HFFc6 (cell line): ENCODE data around the gene TBX19. TPM values are rescaled to one million over a fixed set of nuclear protein-coding genes. Genes with fewer than 3 reads are reported as not detected.

ENCODE experiments used
- DNase-seq: peaks from one replicate; pipeline ENCODE4 v3.0.0-alpha.2; 2018
- H3K27ac Mint-ChIP-seq: 2 replicates; pipeline ENCODE4 v1.8.0; 2020; ENCODE audit warnings: mild to moderate bottlenecking, mixed read lengths
- H3K27me3 Mint-ChIP-seq: 2 replicates; pipeline ENCODE4 v1.8.0; 2021; ENCODE audit warnings: mild to moderate bottlenecking, moderate library complexity, mixed read lengths; ENCODE audit not compliant: insufficient read depth
- H3K36me3 Mint-ChIP-seq: 2 replicates; pipeline ENCODE4 v1.8.0; 2021; ENCODE audit warnings: low read depth, mixed read lengths
- H3K4me1 Mint-ChIP-seq: 2 replicates; pipeline ENCODE4 v1.8.0; 2020; ENCODE audit warnings: low read depth, mixed read lengths
- H3K4me3 Mint-ChIP-seq: 2 replicates; pipeline ENCODE4 v1.8.0; 2020; ENCODE audit warnings: mild to moderate bottlenecking, moderate library complexity, mixed read lengths
- H3K9me3 Mint-ChIP-seq: 2 replicates; pipeline ENCODE4 v1.8.0; 2020; ENCODE audit warnings: mild to moderate bottlenecking, mixed read lengths
- total RNA-seq, 6 experiments: library from RNA; stranded (reverse); fragmentation: NEBNext Ultra II Directional; extraction: Animal tissue kit (Norgen Biotek cat#: 25700); gene quantifications; 2 replicates in 1 of 6; 3 replicates in 5 of 6; pipeline ENCODE4 v1.2.3, GENCODE V29; 2021
- TF ChIP-seq, protein P1 (sequence below): fragments of 200-600 bp; sonication (generic); IDR thresholded peaks from 2 replicates; pipeline ENCODE4 v1.5.0; 2021; ENCODE audit warnings: antibody characterized with exemption, mild to moderate bottlenecking

The TBX19 gene
- total RNA-seq, 6 experiments from 2014 or later: 0.41 to 0.57 (median 0.49) TPM

DNA sequence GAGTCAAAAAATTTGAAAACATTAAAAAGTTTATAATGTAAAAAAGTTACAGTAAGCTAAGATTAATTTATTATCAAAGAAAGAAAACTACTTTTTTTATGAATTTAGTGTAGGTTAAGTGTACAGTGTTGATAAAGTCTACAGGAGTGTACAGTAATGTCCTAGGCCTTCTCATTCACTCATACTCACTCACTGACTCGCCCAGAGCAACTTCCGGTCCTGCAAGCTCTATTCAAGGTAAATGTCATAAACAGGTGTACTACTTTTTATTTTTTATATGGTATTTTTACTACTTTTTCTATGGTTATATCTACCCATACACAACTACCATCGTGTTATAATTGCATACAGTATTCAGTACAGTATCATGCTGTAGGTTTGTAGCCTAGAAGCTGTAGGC, 49.6 kb downstream of the TBX19 start:
- Mint-ChIP-seq H3K27ac (no peak overlapping the region), H3K4me3 (no peak overlapping the region), H3K9me3 (no peaks in the 10 kb centered on the region), H3K4me1 (no peaks in the 10 kb centered on the region), H3K36me3 (no peaks in the 10 kb centered on the region), H3K27me3 (no peaks in the 10 kb centered on the region; the same call in none of the 2 replicates)
- TF ChIP-seq, protein P1, sequence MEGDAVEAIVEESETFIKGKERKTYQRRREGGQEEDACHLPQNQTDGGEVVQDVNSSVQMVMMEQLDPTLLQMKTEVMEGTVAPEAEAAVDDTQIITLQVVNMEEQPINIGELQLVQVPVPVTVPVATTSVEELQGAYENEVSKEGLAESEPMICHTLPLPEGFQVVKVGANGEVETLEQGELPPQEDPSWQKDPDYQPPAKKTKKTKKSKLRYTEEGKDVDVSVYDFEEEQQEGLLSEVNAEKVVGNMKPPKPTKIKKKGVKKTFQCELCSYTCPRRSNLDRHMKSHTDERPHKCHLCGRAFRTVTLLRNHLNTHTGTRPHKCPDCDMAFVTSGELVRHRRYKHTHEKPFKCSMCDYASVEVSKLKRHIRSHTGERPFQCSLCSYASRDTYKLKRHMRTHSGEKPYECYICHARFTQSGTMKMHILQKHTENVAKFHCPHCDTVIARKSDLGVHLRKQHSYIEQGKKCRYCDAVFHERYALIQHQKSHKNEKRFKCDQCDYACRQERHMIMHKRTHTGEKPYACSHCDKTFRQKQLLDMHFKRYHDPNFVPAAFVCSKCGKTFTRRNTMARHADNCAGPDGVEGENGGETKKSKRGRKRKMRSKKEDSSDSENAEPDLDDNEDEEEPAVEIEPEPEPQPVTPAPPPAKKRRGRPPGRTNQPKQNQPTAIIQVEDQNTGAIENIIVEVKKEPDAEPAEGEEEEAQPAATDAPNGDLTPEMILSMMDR: no peak
- DNase-seq: no peak

DNA sequence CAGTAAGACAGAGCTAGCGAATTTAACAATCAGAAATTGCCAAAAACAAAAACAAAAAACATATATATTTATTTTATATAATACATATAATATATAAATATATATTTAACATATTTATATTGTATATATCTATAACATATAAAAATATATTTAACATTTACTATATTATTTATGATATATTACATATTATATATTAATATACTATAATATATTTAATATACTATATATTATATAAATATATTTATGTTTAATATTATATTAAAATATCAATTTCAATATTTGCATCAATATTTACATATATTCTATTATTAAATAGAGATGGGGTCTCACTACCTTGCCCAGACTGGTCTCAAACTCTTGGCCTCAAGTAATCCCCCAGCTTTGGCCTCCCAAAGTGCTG, 50.9 kb downstream of the TBX19 start:
- no peak overlapping the region for H3K27ac Mint-ChIP-seq
- no peaks in the 10 kb centered on the region for H3K36me3 Mint-ChIP-seq
- no peak overlapping the region for H3K4me3 Mint-ChIP-seq

DNA sequence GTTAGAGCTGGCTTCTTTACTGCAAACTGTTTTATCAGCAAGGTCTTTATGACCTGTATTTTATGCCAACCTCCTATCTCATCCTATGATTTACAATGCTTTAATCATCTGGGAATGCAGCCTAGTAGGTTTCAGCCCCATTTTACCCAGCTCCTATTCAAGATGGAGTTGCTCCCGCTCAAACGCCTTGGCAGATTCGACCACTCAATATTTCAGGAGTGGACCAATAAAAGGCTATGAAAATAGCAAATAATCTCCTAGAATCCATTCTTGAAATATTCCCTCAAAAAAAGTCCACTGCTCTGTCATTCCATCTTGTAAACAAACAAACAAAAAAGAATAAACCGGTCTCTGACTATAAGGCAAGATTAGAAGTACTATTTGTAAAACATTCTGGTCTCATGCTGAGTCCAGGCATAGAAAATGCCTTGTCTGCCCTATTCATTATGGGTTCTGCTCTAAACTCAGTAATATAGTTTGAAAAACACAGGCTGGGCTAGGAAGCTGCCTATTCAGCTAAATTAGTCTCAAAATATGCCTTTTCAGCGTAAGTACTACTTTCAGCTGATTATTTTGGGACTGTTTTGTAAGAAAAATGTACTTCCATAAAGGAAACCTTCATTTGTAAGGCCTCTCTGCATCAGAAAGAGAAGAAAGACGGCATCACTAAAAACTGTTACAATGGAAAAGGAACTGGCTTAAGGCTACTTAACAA, 53.0 kb downstream of the TBX19 start:
- Mint-ChIP-seq H3K27me3 (peaks cover 11% of the 10 kb centered on the region), H3K9me3 (no peaks in the 10 kb centered on the region), H3K27ac (no peak overlapping the region), H3K4me1 (no peaks in the 10 kb centered on the region), H3K36me3 (no peaks in the 10 kb centered on the region), H3K4me3 (no peak overlapping the region)
- TF ChIP-seq, protein P1: no peak
- DNase-seq: no peak

More for the DNA sequence above, 50.9 kb downstream of the TBX19 start:
- no peaks in the 10 kb centered on the region for H3K4me1 Mint-ChIP-seq
- no peaks in the 10 kb centered on the region for H3K9me3 Mint-ChIP-seq
- no peak for DNase-seq
- TF ChIP-seq, protein P1: no peak
- peaks cover 3% of the 10 kb centered on the region for H3K27me3 Mint-ChIP-seq

DNA sequence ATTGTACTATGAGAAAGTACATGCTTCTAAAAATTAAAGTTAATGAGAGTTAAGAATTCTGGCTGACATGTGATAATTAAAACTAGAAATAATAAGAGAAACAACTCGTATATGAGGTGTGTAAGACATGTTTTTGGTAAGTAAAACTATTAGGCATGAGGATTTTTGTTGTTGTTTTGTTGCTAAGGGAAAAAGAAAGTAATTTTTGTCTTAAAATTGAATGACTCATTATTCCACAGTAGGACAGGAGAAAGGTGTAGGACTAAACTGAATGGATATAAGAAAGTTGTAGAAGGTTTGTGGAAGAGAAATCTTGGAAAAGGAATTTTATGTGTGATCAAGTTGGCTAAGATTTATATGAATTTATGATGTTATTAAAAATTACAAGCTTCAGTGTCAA, 54.8 kb downstream of the TBX19 start:
- Mint-ChIP-seq H3K27me3 (peaks cover 11% of the 10 kb centered on the region), H3K27ac (no peak overlapping the region), H3K4me3 (no peak overlapping the region), H3K4me1 (no peaks in the 10 kb centered on the region), H3K9me3 (no peaks in the 10 kb centered on the region), H3K36me3 (no peaks in the 10 kb centered on the region)
- DNase-seq: no peak
- TF ChIP-seq, protein P1: no peak

DNA sequence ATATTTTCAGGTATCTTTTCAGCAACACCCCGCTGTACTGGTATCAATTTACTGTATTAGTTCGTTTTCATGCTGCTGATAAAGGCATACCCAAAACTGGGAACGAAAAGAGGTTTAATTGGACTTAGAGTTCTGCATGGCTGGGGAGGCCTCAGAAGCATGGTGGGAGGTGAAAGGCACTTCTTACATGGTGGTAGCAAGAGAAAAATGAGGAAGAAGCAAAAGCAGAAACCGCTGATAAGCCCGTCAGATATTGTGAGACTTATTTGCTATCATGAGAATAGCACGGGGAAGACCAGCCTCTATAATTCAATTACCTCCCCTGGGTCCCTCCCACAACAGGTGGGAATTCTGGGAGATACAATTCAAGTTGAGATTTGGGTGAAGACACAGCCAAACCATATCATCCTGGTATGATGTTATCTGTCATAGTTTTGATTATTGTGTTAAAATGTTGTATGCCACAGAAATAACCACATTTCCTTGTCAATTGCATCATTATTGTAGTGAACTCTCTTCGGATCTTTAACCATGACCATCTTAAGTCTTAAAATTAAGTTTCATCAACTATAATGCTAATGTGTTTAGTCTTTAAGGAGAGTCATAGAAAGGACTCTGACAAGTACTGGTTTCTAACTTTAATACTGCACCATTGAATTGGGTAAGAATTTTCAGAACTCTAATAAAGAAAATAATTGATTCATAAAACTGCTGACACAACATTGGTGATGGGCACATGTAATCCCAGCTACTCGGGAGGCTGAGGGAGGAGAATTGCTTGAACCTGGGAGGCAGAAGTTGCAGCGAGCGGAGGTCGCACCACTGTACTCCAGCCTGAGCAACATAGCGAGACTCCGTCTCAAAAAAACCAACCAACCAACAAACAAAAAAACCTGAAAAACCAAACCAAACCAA, 58.2 kb downstream of the TBX19 start:
- TF ChIP-seq, protein P1: no peak
- Mint-ChIP-seq H3K4me3 (no peak overlapping the region), H3K27me3 (peaks cover 14% of the 10 kb centered on the region), H3K36me3 (peaks cover 5% of the 10 kb centered on the region; the same call in 1 of the 2 replicates), H3K27ac (no peak overlapping the region), H3K9me3 (no peaks in the 10 kb centered on the region), H3K4me1 (peaks cover 24% of the 10 kb centered on the region)
- DNase-seq: no peak
